ENCODE measurements around the gene SLC12A9. TPM values are rescaled to one million over a fixed set of nuclear protein-coding genes. Genes with fewer than 3 reads are reported as not detected.

SLC12A9 gene
- total and polyA plus RNA-seq, 7 donors: 2.2 to 4.7 (median 3.3) TPM

DNA sequence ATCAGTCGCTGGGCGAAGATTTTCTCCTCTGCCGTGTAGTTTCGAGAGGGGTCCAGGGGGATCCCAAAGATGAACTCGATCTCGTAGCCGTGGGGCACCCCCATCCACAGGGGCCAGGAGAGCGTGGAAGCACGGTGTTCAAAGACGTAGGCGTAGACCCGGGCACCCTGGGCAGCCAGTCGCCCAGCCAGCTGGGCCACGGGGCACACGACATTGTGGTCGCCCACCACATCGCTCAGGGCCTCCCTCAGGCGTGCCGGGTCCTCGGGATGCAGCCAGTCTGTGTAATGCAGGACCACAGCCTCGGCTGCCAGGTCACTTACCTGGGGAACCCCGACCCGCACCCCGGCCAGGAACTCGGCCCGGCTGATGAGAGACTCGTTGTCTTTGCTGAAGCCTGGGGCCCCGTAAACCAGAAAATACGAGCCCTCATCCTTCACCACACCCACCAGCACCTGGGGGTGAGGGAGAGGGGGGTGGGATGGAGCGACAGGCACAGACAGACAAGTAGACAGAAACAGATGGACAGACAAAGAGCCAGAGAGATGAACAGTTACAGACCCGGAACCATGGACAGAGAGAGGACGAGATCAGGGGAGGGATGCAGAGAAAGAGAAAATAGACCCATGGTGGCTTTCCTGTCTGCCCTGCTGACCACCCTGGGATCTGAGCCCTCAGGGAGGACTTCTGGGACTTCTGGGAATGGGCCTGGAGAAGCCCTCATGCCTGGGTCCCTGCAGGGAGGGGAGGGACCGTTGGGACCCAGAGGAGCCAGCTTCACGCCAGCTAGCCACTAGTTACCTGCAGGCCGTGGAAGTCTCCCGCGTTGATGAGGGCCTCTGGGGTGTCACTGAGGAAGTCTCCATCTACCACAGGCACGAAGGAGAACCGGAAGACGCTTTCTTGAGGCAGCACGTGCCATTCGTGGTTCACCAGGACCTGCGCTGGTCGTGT is 40.1 kb downstream of the SLC12A9 start:
- Histone ChIP-seq H3K27ac (peak overlapping the region; percentile 85), H3K4me1 (peaks cover 34% of the 10 kb centered on the region)

DNA sequence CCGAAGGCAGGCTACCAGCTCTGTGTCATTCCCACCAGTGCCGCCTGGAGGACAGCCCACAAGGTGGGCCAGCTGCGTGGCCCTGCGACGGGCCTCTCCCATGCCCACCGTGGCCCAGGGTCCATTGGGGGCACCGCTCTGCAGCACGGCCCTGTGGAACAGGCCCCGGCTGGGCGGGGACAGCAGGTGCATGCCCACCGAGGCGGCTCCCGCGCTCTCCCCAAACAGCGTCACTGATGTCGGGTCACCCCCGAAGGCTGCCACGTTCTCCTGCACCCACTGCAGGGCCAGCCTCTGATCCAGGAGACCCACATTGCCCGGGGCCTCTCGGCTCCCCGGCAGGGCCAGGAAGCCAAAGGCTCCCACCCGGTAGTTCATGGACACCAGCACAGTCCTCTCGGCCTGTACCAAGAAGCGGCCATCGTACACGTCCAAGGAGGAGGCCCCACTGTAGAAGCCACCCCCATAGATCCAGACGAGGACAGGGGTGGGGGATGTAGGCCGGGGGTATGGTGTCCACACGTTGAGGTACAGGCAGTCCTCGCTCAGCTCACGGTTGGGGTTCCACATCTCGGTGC is 40.9 kb downstream of the SLC12A9 start:
- Histone ChIP-seq H3K36me3 (ENCODE audit: insufficient read depth in 1 of 2, low read depth in 1 of 2) (peaks cover 0 to 3% of the 10 kb centered on the region in 2 donors), H3K9me3 (no peaks in the 10 kb centered on the region), H3K4me3 (peak overlapping the region; percentile 79), H3K27ac (peak overlapping the region; percentile 85), H3K4me1 (peaks cover 28% of the 10 kb centered on the region), H3K27me3 (ENCODE audit: insufficient read depth in 3 of 3, low read length in 2 of 3) (peaks cover 0 to 6% (median 0%) of the 10 kb centered on the region in 3 donors)
- 68 to 80% (median 71%) methylated on average over 32 of the region's 32 CpGs for WGBS, 3 donors
- intact Hi-C loops (cut with DNase I): no loop called here
- DNase-seq (no peak), ATAC-seq (no peak)
- TF ChIP-seq, protein P1, sequence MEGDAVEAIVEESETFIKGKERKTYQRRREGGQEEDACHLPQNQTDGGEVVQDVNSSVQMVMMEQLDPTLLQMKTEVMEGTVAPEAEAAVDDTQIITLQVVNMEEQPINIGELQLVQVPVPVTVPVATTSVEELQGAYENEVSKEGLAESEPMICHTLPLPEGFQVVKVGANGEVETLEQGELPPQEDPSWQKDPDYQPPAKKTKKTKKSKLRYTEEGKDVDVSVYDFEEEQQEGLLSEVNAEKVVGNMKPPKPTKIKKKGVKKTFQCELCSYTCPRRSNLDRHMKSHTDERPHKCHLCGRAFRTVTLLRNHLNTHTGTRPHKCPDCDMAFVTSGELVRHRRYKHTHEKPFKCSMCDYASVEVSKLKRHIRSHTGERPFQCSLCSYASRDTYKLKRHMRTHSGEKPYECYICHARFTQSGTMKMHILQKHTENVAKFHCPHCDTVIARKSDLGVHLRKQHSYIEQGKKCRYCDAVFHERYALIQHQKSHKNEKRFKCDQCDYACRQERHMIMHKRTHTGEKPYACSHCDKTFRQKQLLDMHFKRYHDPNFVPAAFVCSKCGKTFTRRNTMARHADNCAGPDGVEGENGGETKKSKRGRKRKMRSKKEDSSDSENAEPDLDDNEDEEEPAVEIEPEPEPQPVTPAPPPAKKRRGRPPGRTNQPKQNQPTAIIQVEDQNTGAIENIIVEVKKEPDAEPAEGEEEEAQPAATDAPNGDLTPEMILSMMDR (IDR thresholded peaks at IDR 0.05): no peak

More for the DNA sequence above, 40.1 kb downstream of the SLC12A9 start:
- no peaks in the 10 kb centered on the region for H3K9me3 ChIP-seq
- intact Hi-C loops (cut with DNase I): no loop called here
- peak overlapping the region; percentile 79 for H3K4me3 ChIP-seq
- H3K36me3 ChIP-seq (ENCODE audit: insufficient read depth in 1 of 2, low read depth in 1 of 2): peaks cover 0 to 11% of the 10 kb centered on the region in 2 donors
- DNase-seq: no peak
- no peak for ATAC-seq
- TF ChIP-seq, protein P1 (IDR thresholded peaks at IDR 0.05): no peak
- H3K27me3 ChIP-seq (ENCODE audit: insufficient read depth in 3 of 3, low read length in 2 of 3): peaks cover 0 to 6% (median 0%) of the 10 kb centered on the region in 3 donors
- WGBS, 3 donors: 76 to 86% (median 81%) methylated on average over 44 of the region's 44 CpGs

DNA sequence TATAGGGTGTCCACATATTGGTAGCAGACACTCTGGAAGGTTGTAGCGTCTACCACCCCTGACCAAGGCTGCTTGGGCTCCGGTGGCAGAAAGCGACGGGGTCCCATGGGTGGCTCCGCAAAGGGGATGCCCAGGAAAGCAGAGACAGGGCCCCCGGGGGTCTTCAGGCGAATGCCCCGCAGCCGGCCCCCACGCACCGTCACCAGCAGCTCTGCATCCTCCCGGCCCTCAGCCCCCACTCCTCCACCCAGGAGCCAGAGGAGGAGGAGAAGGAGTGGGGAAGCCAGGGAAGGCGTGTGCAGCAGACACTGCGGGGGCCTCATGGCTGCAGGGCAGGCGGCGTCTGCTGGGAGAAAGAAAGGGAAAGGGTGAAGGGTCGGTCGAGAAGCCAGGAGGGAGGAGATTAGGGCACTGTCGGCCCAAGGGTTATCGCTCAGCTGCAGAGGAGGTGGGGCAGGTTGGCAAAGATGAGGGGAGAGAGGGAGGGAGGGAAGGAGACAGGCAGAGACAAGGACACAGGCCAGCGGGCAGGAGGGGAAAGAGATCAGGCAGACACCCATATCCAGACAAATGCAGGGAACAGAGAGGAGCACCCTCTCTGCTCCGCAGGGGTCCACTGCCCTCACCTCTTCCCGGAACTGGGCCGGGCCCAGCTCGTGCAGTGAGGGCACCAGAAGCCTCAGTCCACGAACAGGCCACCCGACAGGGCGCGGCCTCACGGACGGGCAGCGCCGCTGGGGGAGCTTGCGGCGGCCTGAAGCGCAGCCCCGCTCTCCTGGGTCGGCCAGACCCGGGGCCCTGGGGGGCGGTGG is 41.6 kb downstream of the SLC12A9 start:
- TF ChIP-seq, protein P1 (IDR thresholded peaks at IDR 0.05): no peak
- WGBS, 3 donors: 25 to 34% (median 28%) methylated on average over 35 to 40 of the region's 40 CpGs
- intact Hi-C loops (cut with DNase I): no loop called here
- Histone ChIP-seq H3K4me3 (peak overlapping the region; percentile 79), H3K4me1 (peaks cover 24% of the 10 kb centered on the region), H3K27ac (peak overlapping the region; percentile 85), H3K27me3 (ENCODE audit: insufficient read depth in 3 of 3, low read length in 2 of 3) (peaks cover 0 to 6% (median 0%) of the 10 kb centered on the region in 3 donors), H3K36me3 (ENCODE audit: insufficient read depth in 1 of 2, low read depth in 1 of 2) (no peaks in the 10 kb centered on the region), H3K9me3 (no peaks in the 10 kb centered on the region)
- ATAC-seq (peak in 1 of 4 donors; percentile 6), DNase-seq (peak in 1 of 2 donors; percentile 23)

- intact Hi-C loops (cut with DNase I): loop anchor here (5.0 kb wide), 1 partner anchor 182 kb away; no protein-coding TSS in a partner anchor
- DNase-seq (peak; percentile 64 to 89), ATAC-seq (peak; percentile 46 to 78 (median 72))
- Histone ChIP-seq H3K27me3 (ENCODE audit: insufficient read depth in 3 of 3, low read length in 2 of 3) (peaks cover 0 to 6% (median 0%) of the 10 kb centered on the region in 3 donors), H3K4me3 (peak overlapping the region; percentile 79), H3K4me1 (peaks cover 24% of the 10 kb centered on the region), H3K36me3 (ENCODE audit: insufficient read depth in 1 of 2, low read depth in 1 of 2) (no peaks in the 10 kb centered on the region), H3K9me3 (no peaks in the 10 kb centered on the region), H3K27ac (peak overlapping the region; percentile 85)
- TF ChIP-seq, protein P1 (IDR thresholded peaks at IDR 0.05): peak; percentile 68
- WGBS, 3 donors: 1% methylated on average over 68 to 83 of the region's 83 CpGs
Observed at GRCh38 chr7:100894860-100895700, 42.6 kb downstream of the SLC12A9 start.
